Tibial nerve (tissue), 4 donors: ENCODE data around the gene FAM200C. TPM values are rescaled to one million over a fixed set of nuclear protein-coding genes. Genes with fewer than 3 reads are reported as not detected.

Experiments used
- DNase-seq, 2 donors: peaks; one replicate each; pipeline ENCODE4 v3.0.0-alpha.2; 2019; ENCODE audit warnings: low spot score in 2 of 2
- H3K27ac ChIP-seq, 4 donors: fragments of 200-600 bp; sonication (generic) in 3 of 4; one replicate each; pipeline ENCODE4 v1.5.1; 2017 to 2019; ENCODE audit warnings: mild to moderate bottlenecking in 1 of 4
- H3K27me3 ChIP-seq, 2 donors: fragments of 200-600 bp; sonication (generic) in 1 of 2; one replicate each; pipeline versions ENCODE4 v1.5.1 to v1.6.0; 2017 to 2019
- H3K36me3 ChIP-seq, 3 donors: fragments of 200-600 bp; sonication (generic); one replicate each; pipeline ENCODE4 v1.5.1; 2018 to 2019
- H3K4me1 ChIP-seq, 4 donors: fragments of 200-600 bp; sonication (generic) in 3 of 4; one replicate each; pipeline ENCODE4 v1.5.1; 2017 to 2019
- H3K4me3 ChIP-seq, 4 donors: fragments of 200-600 bp; sonication (generic) in 3 of 4; one replicate each; pipeline ENCODE4 v1.5.1; 2017 to 2019; ENCODE audit warnings: mild to moderate bottlenecking in 1 of 4, moderate library complexity in 1 of 4
- H3K9me3 ChIP-seq, 4 donors: fragments of 200-600 bp; sonication (generic) in 3 of 4; one replicate each; pipeline ENCODE4 v1.5.1; 2017 to 2019
- CTCF ChIP-seq, 5 experiments: fragments of 200-600 bp in 3 of 5; fragments of 450-650 bp in 2 of 5; sonication (generic) in 3 of 5; IDR thresholded peaks; one replicate each; pipeline ENCODE4 v1.5.1; 2016 to 2019; ENCODE audit warnings: antibody characterized with exemption in 5 of 5, mild to moderate bottlenecking in 3 of 5, moderate library complexity in 2 of 5
- EP300 ChIP-seq, 2 donors: sonication (generic); formaldehyde crosslinking; IDR thresholded peaks; one replicate each; pipeline ENCODE4 v1.6.1; 2017; ENCODE audit warnings: antibody characterized with exemption in 2 of 2, mild to moderate bottlenecking in 1 of 2
- POLR2A ChIP-seq, 2 donors: fragments of 450-650 bp; IDR thresholded peaks; one replicate each; pipeline ENCODE4 v1.6.1; 2017; ENCODE audit warnings: antibody characterized with exemption in 2 of 2, mild to moderate bottlenecking in 2 of 2, moderate library complexity in 2 of 2
- WGBS, 2 donors: methylation state at CpG; one replicate each; pipeline ENCODE4 v1.1.5; 2018; 5-methylcytosine and 5-hydroxymethylcytosine counted together
- total RNA-seq, 4 donors: library from RNA; depleted of rRNA; stranded (reverse); fragments of >200 nt; gene quantifications; one replicate each; pipeline ENCODE4 v1.1.0, GENCODE V29; 2016

The FAM200C gene
- total RNA-seq, 4 donors from 2014 or later = 5.7 to 12.5 (median 7.1) TPM

GRCh38 chr5:160398806-160399205, 1.0 kb downstream of the FAM200C start:
- WGBS, 2 donors = 25 to 27% methylated on average over 4 of the region's 4 CpGs
- H3K4me1 ChIP-seq = peaks cover 0 to 34% (median 4%) of the 10 kb centered on the region in 4 donors
- H3K27ac ChIP-seq = peak overlapping the region in 2 of 4 donors; percentile 82 to 85
- no peaks in the 10 kb centered on the region for H3K9me3 ChIP-seq
- H3K4me3 ChIP-seq = peak overlapping the region; percentile 57 to 94 (median 76)
- DNase-seq = no peak
- H3K27me3 ChIP-seq = no peaks in the 10 kb centered on the region
- peaks cover 0 to 54% (median 10%) of the 10 kb centered on the region in 3 donors for H3K36me3 ChIP-seq
- TF ChIP-seq CTCF (IDR thresholded peaks at IDR 0.05) (no peak), POLR2A (IDR thresholded peaks at IDR 0.05) (no peak), EP300 (IDR thresholded peaks at IDR 0.05) (no peak)

- no peak for DNase-seq
- Histone ChIP-seq H3K9me3 (no peaks in the 10 kb centered on the region), H3K4me3 (no peak overlapping the region), H3K27me3 (no peaks in the 10 kb centered on the region), H3K36me3 (peaks cover 0 to 43% (median 0%) of the 10 kb centered on the region in 3 donors), H3K4me1 (peaks cover 0 to 38% (median 4%) of the 10 kb centered on the region in 4 donors), H3K27ac (no peak overlapping the region)
- TF ChIP-seq EP300 (IDR thresholded peaks at IDR 0.05) (no peak), CTCF (IDR thresholded peaks at IDR 0.05) (no peak), POLR2A (IDR thresholded peaks at IDR 0.05) (no peak)
- WGBS, 2 donors = 98% methylated on average over 1 of the region's 1 CpG
Observed at GRCh38 chr5:160397492-160397891, 2.4 kb downstream of the FAM200C start.

- Histone ChIP-seq H3K27me3 (no peaks in the 10 kb centered on the region), H3K4me3 (no peak overlapping the region), H3K36me3 (peaks cover 0 to 35% (median 0%) of the 10 kb centered on the region in 3 donors), H3K9me3 (no peaks in the 10 kb centered on the region), H3K27ac (no peak overlapping the region), H3K4me1 (peaks cover 0 to 31% (median 4%) of the 10 kb centered on the region in 4 donors)
- WGBS, 2 donors = 92 to 93% methylated on average over 7 of the region's 7 CpGs
- no peak for DNase-seq
- TF ChIP-seq POLR2A (IDR thresholded peaks at IDR 0.05) (no peak), EP300 (IDR thresholded peaks at IDR 0.05) (no peak), CTCF (IDR thresholded peaks at IDR 0.05) (no peak)
Observed at GRCh38 chr5:160395111-160395510, 4.7 kb downstream of the FAM200C start.

- WGBS, 2 donors = 75 to 80% methylated on average over 8 of the region's 8 CpGs
Observed at GRCh38 chr5:160390787-160391696, 8.8 kb downstream of the FAM200C start.

More at GRCh38 chr5:160390787-160391696, 8.8 kb downstream of the FAM200C start:
- Histone ChIP-seq H3K36me3 (peaks cover 0 to 36% (median 0%) of the 10 kb centered on the region in 3 donors), H3K4me3 (no peak overlapping the region), H3K27ac (no peak overlapping the region), H3K4me1 (peaks cover 0 to 8% (median 0%) of the 10 kb centered on the region in 4 donors), H3K27me3 (no peaks in the 10 kb centered on the region), H3K9me3 (peaks cover 0 to 28% (median 7%) of the 10 kb centered on the region in 4 donors)
- no peak for DNase-seq
- TF ChIP-seq CTCF (IDR thresholded peaks at IDR 0.05) (peak in 4 of 5 experiments; percentile 23 to 47 (median 27)), POLR2A (IDR thresholded peaks at IDR 0.05) (no peak)
